Liver (tissue), 9 donors: Measurements from ENCODE around the gene TUT7. TPM values are rescaled to one million over a fixed set of nuclear protein-coding genes. Genes with fewer than 3 reads are reported as not detected.

Source experiments
- DNase-seq: peaks from one replicate; pipeline ENCODE4 v3.0.0-alpha.2; 2017; ENCODE audit warnings: low spot score
- H3K27ac ChIP-seq, 2 donors: one replicate each; pipeline ENCODE4 v1.7.0; 2013; ENCODE audit warnings: inconsistent platforms in 2 of 2, low read length in 2 of 2, control low read depth in 1 of 2, low read depth in 1 of 2, mild to moderate bottlenecking in 1 of 2
- H3K27me3 ChIP-seq, 4 donors: one replicate each; pipeline versions ENCODE4 v1.6.1 to v1.7.0; 2013; ENCODE audit warnings: low read length in 3 of 4, inconsistent platforms in 1 of 4, mild to moderate bottlenecking in 1 of 4, moderate library complexity in 1 of 4; ENCODE audit not compliant: control insufficient read depth in 4 of 4, insufficient read depth in 4 of 4
- H3K36me3 ChIP-seq, 4 donors: one replicate each; pipeline versions ENCODE4 v1.6.1 to v1.7.0; 2013; ENCODE audit warnings: low read length in 3 of 4, mild to moderate bottlenecking in 3 of 4, low read depth in 1 of 4, moderate library complexity in 1 of 4; ENCODE audit not compliant: control insufficient read depth in 4 of 4, insufficient read depth in 3 of 4
- H3K4me1 ChIP-seq, 4 donors: one replicate each; pipeline versions ENCODE4 v1.6.1 to v1.7.0; 2013; ENCODE audit warnings: low read length in 3 of 4, mild to moderate bottlenecking in 3 of 4, moderate library complexity in 1 of 4; ENCODE audit not compliant: control insufficient read depth in 4 of 4, insufficient read depth in 4 of 4
- H3K4me3 ChIP-seq, 3 donors: one replicate each; pipeline versions ENCODE4 v1.6.1 to v1.7.0; 2013; ENCODE audit warnings: low read length in 3 of 3, control low read depth in 1 of 3, low read depth in 1 of 3, mild to moderate bottlenecking in 1 of 3
- H3K9ac ChIP-seq, 2 donors: one replicate each; pipeline ENCODE4 v1.7.0; 2013; ENCODE audit warnings: low read length in 2 of 2, mild to moderate bottlenecking in 2 of 2, moderate library complexity in 2 of 2, control low read depth in 1 of 2, low read depth in 1 of 2
- H3K9me3 ChIP-seq, 4 donors: one replicate each; pipeline versions ENCODE4 v1.6.1 to v1.7.0; 2013; ENCODE audit warnings: low read length in 3 of 4; ENCODE audit not compliant: control insufficient read depth in 4 of 4
- EGR1 ChIP-seq, 2 donors: IDR thresholded peaks; 2 replicates each; pipeline ENCODE4 v1.6.1; 2016 to 2018; ENCODE audit warnings: antibody characterized with exemption in 2 of 2, low read depth in 2 of 2
- FOXA1 ChIP-seq: IDR thresholded peaks from 2 replicates; pipeline ENCODE4 v1.6.1; 2016; ENCODE audit warnings: antibody characterized with exemption
- FOXA2 ChIP-seq: IDR thresholded peaks from 2 replicates; pipeline ENCODE4 v1.6.1; 2016; ENCODE audit warnings: antibody characterized with exemption
- GABPA ChIP-seq, 2 donors: IDR thresholded peaks in 1 of 2; conservative IDR thresholded peaks in 1 of 2; 2 replicates each; pipeline ENCODE4 v1.6.1; 2016; ENCODE audit warnings: antibody characterized with exemption in 2 of 2, mild to moderate bottlenecking in 1 of 2, moderate library complexity in 1 of 2
- HNF4A ChIP-seq, 2 donors: conservative IDR thresholded peaks; 2 replicates each; pipeline ENCODE4 v1.6.1; 2016; ENCODE audit warnings: antibody characterized with exemption in 2 of 2, mild to moderate bottlenecking in 2 of 2
- HNF4G ChIP-seq: IDR thresholded peaks from 2 replicates; pipeline ENCODE4 v1.6.1; 2016; ENCODE audit warnings: antibody characterized with exemption
- JUND ChIP-seq, 2 donors: IDR thresholded peaks; 2 replicates each; pipeline ENCODE4 v1.6.1; 2016; ENCODE audit warnings: antibody characterized with exemption in 2 of 2
- NR2F2 ChIP-seq: IDR thresholded peaks from 2 replicates; pipeline ENCODE4 v1.6.1; 2016; ENCODE audit warnings: antibody characterized with exemption
- RAD21 ChIP-seq, 2 donors: IDR thresholded peaks; 2 replicates each; pipeline ENCODE4 v1.6.1; 2016; ENCODE audit warnings: antibody characterized with exemption in 2 of 2, mild to moderate bottlenecking in 2 of 2
- RXRA ChIP-seq, 2 donors: IDR thresholded peaks; 2 replicates each; pipeline ENCODE4 v1.6.1; 2017 to 2018; ENCODE audit warnings: antibody characterized with exemption in 2 of 2, mild to moderate bottlenecking in 1 of 2
- SP1 ChIP-seq: IDR thresholded peaks from 2 replicates; pipeline ENCODE4 v1.6.1; 2018; ENCODE audit warnings: antibody characterized with exemption, mild to moderate bottlenecking
- TAF1 ChIP-seq: conservative IDR thresholded peaks from 2 replicates; pipeline ENCODE4 v1.6.1; 2016; ENCODE audit warnings: antibody characterized with exemption, mild to moderate bottlenecking
- YY1 ChIP-seq: IDR thresholded peaks from 2 replicates; pipeline ENCODE4 v1.6.1; 2016; ENCODE audit warnings: antibody characterized with exemption, mild to moderate bottlenecking
- WGBS: extraction: QIAGEN DNeasy Blood & Tissue Kit; methylation state at CpG from one replicate; pipeline ENCODE4 v1.1.7; 2013; 5-methylcytosine and 5-hydroxymethylcytosine counted together
- polyA plus RNA-seq, 2 donors: library from polyadenylated mRNA; stranded (reverse) in 1 of 2; unstranded in 1 of 2; fragments of 200-250 nt in 1 of 2; fragments of >200 nt in 1 of 2; fragmentation: Nextera tagmentation in 1 of 2; extraction: Ambion mirVana in 1 of 2; gene quantifications; one replicate each; pipeline versions ENCODE4 v1.2.1 to v1.2.3, GENCODE V29; 2013 to 2015
- total RNA-seq, 2 donors: library from RNA; depleted of rRNA; stranded (reverse); fragments of >200 nt; gene quantifications; one replicate each; pipeline ENCODE4 v1.2.3, GENCODE V29; 2014
- TF ChIP-seq, protein P1 (sequence below): fragments of 150-350 bp; IDR thresholded peaks from 2 replicates; pipeline ENCODE4 v1.5.1; 2017; ENCODE audit warnings: improper control_type of control experiment, low read depth, low read length; ENCODE audit not compliant: missing input control
- TF ChIP-seq, protein P2 (sequence below): IDR thresholded peaks from 2 replicates; pipeline ENCODE4 v1.6.1; 2016; ENCODE audit warnings: antibody characterized with exemption, mild to moderate bottlenecking
- TF ChIP-seq, protein P3 (sequence below): IDR thresholded peaks from 2 replicates; pipeline ENCODE4 v1.6.1; 2016; ENCODE audit warnings: antibody characterized with exemption
- TF ChIP-seq, protein P4 (sequence below): IDR thresholded peaks from 2 replicates; pipeline ENCODE4 v1.6.1; 2016; ENCODE audit warnings: antibody characterized with exemption
- TF ChIP-seq, protein P5 (sequence below): IDR thresholded peaks from 2 replicates; pipeline ENCODE4 v1.6.1; 2016; ENCODE audit warnings: antibody characterized with exemption
- donor health status: healthy.
- donor health status: healthy.
- donor health status: healthy.
- donor health status: healthy.
- donor health status: healthy.

TUT7 gene
- total and polyA plus RNA-seq, 4 donors: 10.7 to 34.6 (median 15.9) TPM

DNA sequence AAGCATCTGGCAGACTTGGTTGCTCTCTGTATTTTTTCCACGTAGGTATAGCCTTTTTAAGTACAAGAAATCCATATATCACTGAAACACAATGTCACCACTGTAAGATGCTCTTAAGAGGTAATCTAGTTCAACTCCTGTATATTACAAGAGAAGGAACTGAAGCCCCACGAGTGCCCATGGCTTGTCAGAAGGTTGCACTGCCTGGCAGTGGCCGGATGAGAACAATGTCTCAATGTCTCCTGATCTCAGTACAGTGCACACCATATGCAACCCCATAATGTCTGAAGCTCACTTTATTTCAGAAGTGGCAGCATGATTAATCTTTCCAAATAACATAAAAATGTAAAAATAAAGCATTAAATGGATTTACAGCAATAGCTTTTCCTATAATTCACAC lies 27.7 kb downstream of the TUT7 start:
- H3K9ac ChIP-seq: no peak overlapping the region
- H3K27me3 ChIP-seq: no peaks in the 10 kb centered on the region
- H3K27ac ChIP-seq: no peak overlapping the region
- H3K9me3 ChIP-seq: no peaks in the 10 kb centered on the region
- no peaks in the 10 kb centered on the region for H3K4me1 ChIP-seq
- WGBS: 94% methylated on average over 3 of the region's 3 CpGs
- no peak for DNase-seq
- H3K4me3 ChIP-seq: no peak overlapping the region
- peaks cover 11 to 77% (median 70%) of the 10 kb centered on the region in 4 donors for H3K36me3 ChIP-seq
- TF ChIP-seq JUND (IDR thresholded peaks at IDR 0.05) (no peak), GABPA (IDR thresholded peaks at IDR 0.05 in 1 of 2, conservative IDR thresholded peaks at IDR 0.05 in 1 of 2) (no peak), RXRA (IDR thresholded peaks at IDR 0.05) (no peak), HNF4G (no peak), YY1 (no peak), EGR1 (IDR thresholded peaks at IDR 0.05; ENCODE audit: low read depth in 2 of 2) (no peak), HNF4A (conservative IDR thresholded peaks at IDR 0.05) (no peak)
- TF ChIP-seq, protein P1, sequence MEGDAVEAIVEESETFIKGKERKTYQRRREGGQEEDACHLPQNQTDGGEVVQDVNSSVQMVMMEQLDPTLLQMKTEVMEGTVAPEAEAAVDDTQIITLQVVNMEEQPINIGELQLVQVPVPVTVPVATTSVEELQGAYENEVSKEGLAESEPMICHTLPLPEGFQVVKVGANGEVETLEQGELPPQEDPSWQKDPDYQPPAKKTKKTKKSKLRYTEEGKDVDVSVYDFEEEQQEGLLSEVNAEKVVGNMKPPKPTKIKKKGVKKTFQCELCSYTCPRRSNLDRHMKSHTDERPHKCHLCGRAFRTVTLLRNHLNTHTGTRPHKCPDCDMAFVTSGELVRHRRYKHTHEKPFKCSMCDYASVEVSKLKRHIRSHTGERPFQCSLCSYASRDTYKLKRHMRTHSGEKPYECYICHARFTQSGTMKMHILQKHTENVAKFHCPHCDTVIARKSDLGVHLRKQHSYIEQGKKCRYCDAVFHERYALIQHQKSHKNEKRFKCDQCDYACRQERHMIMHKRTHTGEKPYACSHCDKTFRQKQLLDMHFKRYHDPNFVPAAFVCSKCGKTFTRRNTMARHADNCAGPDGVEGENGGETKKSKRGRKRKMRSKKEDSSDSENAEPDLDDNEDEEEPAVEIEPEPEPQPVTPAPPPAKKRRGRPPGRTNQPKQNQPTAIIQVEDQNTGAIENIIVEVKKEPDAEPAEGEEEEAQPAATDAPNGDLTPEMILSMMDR: no peak
- TF ChIP-seq, protein P2, sequence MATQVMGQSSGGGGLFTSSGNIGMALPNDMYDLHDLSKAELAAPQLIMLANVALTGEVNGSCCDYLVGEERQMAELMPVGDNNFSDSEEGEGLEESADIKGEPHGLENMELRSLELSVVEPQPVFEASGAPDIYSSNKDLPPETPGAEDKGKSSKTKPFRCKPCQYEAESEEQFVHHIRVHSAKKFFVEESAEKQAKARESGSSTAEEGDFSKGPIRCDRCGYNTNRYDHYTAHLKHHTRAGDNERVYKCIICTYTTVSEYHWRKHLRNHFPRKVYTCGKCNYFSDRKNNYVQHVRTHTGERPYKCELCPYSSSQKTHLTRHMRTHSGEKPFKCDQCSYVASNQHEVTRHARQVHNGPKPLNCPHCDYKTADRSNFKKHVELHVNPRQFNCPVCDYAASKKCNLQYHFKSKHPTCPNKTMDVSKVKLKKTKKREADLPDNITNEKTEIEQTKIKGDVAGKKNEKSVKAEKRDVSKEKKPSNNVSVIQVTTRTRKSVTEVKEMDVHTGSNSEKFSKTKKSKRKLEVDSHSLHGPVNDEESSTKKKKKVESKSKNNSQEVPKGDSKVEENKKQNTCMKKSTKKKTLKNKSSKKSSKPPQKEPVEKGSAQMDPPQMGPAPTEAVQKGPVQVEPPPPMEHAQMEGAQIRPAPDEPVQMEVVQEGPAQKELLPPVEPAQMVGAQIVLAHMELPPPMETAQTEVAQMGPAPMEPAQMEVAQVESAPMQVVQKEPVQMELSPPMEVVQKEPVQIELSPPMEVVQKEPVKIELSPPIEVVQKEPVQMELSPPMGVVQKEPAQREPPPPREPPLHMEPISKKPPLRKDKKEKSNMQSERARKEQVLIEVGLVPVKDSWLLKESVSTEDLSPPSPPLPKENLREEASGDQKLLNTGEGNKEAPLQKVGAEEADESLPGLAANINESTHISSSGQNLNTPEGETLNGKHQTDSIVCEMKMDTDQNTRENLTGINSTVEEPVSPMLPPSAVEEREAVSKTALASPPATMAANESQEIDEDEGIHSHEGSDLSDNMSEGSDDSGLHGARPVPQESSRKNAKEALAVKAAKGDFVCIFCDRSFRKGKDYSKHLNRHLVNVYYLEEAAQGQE: no peak
- TF ChIP-seq, protein P3, sequence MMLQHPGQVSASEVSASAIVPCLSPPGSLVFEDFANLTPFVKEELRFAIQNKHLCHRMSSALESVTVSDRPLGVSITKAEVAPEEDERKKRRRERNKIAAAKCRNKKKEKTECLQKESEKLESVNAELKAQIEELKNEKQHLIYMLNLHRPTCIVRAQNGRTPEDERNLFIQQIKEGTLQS: no peak

DNA sequence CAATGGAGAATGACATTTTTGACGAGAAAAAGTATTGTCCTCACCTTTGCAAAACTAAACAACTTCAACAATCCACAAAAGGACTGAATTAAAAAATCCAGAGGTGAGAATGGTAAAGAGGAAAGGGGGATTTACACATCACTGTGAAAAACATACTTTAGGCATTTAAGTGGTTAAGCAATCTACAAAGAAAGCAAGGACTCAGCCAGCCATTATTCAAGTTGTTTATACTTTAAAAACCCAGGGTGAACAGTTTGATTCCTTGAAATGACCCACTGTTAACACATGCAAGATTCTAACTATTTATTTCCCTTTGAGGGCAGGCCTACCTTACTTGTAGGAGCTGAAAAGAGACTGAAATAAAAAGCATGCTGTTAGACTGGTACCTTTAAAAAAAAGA lies 29.3 kb downstream of the TUT7 start:
- Histone ChIP-seq H3K4me3 (no peak overlapping the region), H3K4me1 (peaks cover 0 to 1% (median 0%) of the 10 kb centered on the region in 4 donors), H3K27ac (no peak overlapping the region), H3K36me3 (peaks cover 16 to 81% (median 78%) of the 10 kb centered on the region in 4 donors), H3K9me3 (no peaks in the 10 kb centered on the region), H3K9ac (no peak overlapping the region), H3K27me3 (no peaks in the 10 kb centered on the region)
- WGBS: 97% methylated on average over 1 of the region's 1 CpG
- no peak for DNase-seq
- TF ChIP-seq, protein P3: no peak
- no peak for TF ChIP-seq FOXA1
- TF ChIP-seq HNF4A (conservative IDR thresholded peaks at IDR 0.05): no peak
- TF ChIP-seq, protein P4, sequence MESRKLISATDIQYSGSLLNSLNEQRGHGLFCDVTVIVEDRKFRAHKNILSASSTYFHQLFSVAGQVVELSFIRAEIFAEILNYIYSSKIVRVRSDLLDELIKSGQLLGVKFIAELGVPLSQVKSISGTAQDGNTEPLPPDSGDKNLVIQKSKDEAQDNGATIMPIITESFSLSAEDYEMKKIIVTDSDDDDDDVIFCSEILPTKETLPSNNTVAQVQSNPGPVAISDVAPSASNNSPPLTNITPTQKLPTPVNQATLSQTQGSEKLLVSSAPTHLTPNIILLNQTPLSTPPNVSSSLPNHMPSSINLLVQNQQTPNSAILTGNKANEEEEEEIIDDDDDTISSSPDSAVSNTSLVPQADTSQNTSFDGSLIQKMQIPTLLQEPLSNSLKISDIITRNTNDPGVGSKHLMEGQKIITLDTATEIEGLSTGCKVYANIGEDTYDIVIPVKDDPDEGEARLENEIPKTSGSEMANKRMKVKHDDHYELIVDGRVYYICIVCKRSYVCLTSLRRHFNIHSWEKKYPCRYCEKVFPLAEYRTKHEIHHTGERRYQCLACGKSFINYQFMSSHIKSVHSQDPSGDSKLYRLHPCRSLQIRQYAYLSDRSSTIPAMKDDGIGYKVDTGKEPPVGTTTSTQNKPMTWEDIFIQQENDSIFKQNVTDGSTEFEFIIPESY: no peak
- TF ChIP-seq EGR1 (IDR thresholded peaks at IDR 0.05; ENCODE audit: low read depth in 2 of 2): no peak
- TF ChIP-seq GABPA (IDR thresholded peaks at IDR 0.05 in 1 of 2, conservative IDR thresholded peaks at IDR 0.05 in 1 of 2): no peak
- TF ChIP-seq RXRA (IDR thresholded peaks at IDR 0.05): no peak
- TF ChIP-seq HNF4G: no peak
- TF ChIP-seq JUND (IDR thresholded peaks at IDR 0.05): no peak
- no peak for TF ChIP-seq FOXA2
- no peak for TF ChIP-seq NR2F2
- no peak for TF ChIP-seq SP1
- TF ChIP-seq, protein P5, sequence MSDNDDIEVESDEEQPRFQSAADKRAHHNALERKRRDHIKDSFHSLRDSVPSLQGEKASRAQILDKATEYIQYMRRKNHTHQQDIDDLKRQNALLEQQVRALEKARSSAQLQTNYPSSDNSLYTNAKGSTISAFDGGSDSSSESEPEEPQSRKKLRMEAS: no peak
- TF ChIP-seq RAD21 (IDR thresholded peaks at IDR 0.05): no peak
- TF ChIP-seq YY1: no peak
- TF ChIP-seq, protein P1: no peak
- TF ChIP-seq TAF1: no peak
